HG03095 (cell line): ENCODE measurements around the gene THAP9.
A peak's percentile ranks its signal among the peaks of the same experiment; 100 is the strongest.
"Not testable (repeated sequence)": the region's sequence is repeated elsewhere in the genome, so short reads cannot be mapped to it uniquely, and the experiment has no call there.

Experiments
- ATAC-seq: cut with Tn5 transposase; IDR thresholded peaks from one replicate; pipeline ENCODE4 v1.9.1; 2021; ENCODE audit warnings: moderate library complexity; ENCODE audit not compliant: unreplicated experiment

Gene THAP9

GRCh38 chr4:82900411-82901182 lies at the start of gene THAP9:
Gene THAP9 (plus strand): TSS chr4:82900735. CDS start chr4:82900803, 68 bp downstream.
- ATAC-seq, result peak; percentile 87

- ATAC-seq, result no peak
Measured at GRCh38 chr4:82851318-82851717, 49.2 kb upstream of the THAP9 start.

- no peak for ATAC-seq
Measured at GRCh38 chr4:82851885-82852750, 48.4 kb upstream of the THAP9 start.

GRCh38 chr4:82852751-82853285 lies 47.7 kb upstream of the THAP9 start:
- no peak for ATAC-seq

GRCh38 chr4:82860487-82860886 lies 40.0 kb upstream of the THAP9 start:
- not testable (repeated sequence) for ATAC-seq

- no peak for ATAC-seq
Measured at GRCh38 chr4:82861529-82861928, 39.0 kb upstream of the THAP9 start.

- no peak for ATAC-seq
Measured at GRCh38 chr4:82864336-82864979, 36.1 kb upstream of the THAP9 start.

- no peak for ATAC-seq
Measured at GRCh38 chr4:82865592-82865991, 34.9 kb upstream of the THAP9 start.

- not testable (repeated sequence) for ATAC-seq
Measured at GRCh38 chr4:82866033-82866432, 34.5 kb upstream of the THAP9 start.

GRCh38 chr4:82866706-82867385 lies 33.7 kb upstream of the THAP9 start:
- ATAC-seq, result no peak

- no peak for ATAC-seq
Measured at GRCh38 chr4:82868572-82868971, 32.0 kb upstream of the THAP9 start.

- no peak for ATAC-seq
Measured at GRCh38 chr4:82885410-82885809, 15.1 kb upstream of the THAP9 start.

GRCh38 chr4:82886147-82886942 lies 14.2 kb upstream of the THAP9 start:
- ATAC-seq, result no peak

GRCh38 chr4:82889287-82889686 lies 11.2 kb upstream of the THAP9 start:
- ATAC-seq, result no peak

- ATAC-seq, result no peak
Measured at GRCh38 chr4:82890528-82890900, 10.0 kb upstream of the THAP9 start.

GRCh38 chr4:82890901-82891706 lies 9.4 kb upstream of the THAP9 start, which contains the start of gene SEC31A:
Gene SEC31A (minus strand): TSS chr4:82891153. CDS start chr4:82881936, 9,217 bp downstream.
- peak; percentile 94 for ATAC-seq

GRCh38 chr4:82891707-82892466 lies 8.6 kb upstream of the THAP9 start:
- no peak for ATAC-seq

GRCh38 chr4:82892467-82892802 lies 8.1 kb upstream of the THAP9 start:
- ATAC-seq, result no peak
